Mucosa of rectum (tissue), 2 donors: ENCODE measurements around the gene CDH13.
"Not testable (repeated sequence)": the region's sequence is repeated elsewhere in the genome, so short reads cannot be mapped to it uniquely, and the experiment has no call there.

Experiments used
- H3K27ac ChIP-seq, 2 donors: one replicate each; pipeline ENCODE4 v1.7.0; 2013; ENCODE audit warnings: inconsistent platforms in 2 of 2, low read depth in 2 of 2, low read length in 2 of 2
- H3K27me3 ChIP-seq, 2 donors: one replicate each; pipeline ENCODE4 v1.7.0; 2013; ENCODE audit warnings: low read length in 2 of 2; ENCODE audit not compliant: control insufficient read depth in 2 of 2, insufficient read depth in 2 of 2
- H3K36me3 ChIP-seq, 2 donors: one replicate each; pipeline ENCODE4 v1.7.0; 2013; ENCODE audit warnings: low read length in 2 of 2; ENCODE audit not compliant: control insufficient read depth in 2 of 2, insufficient read depth in 2 of 2
- H3K4me1 ChIP-seq, 2 donors: one replicate each; pipeline ENCODE4 v1.7.0; 2013; ENCODE audit warnings: low read length in 2 of 2, mild to moderate bottlenecking in 1 of 2; ENCODE audit not compliant: control insufficient read depth in 2 of 2, insufficient read depth in 2 of 2
- H3K4me3 ChIP-seq, 2 donors: one replicate each; pipeline ENCODE4 v1.7.0; 2013; ENCODE audit warnings: low read length in 2 of 2
- H3K9ac ChIP-seq, 2 donors: one replicate each; pipeline ENCODE4 v1.7.0; 2013; ENCODE audit warnings: low read length in 2 of 2, low read depth in 1 of 2, mild to moderate bottlenecking in 1 of 2
- H3K9me3 ChIP-seq, 2 donors: one replicate each; pipeline ENCODE4 v1.7.0; 2013; ENCODE audit warnings: low read length in 2 of 2; ENCODE audit not compliant: control insufficient read depth in 2 of 2
- donor health status: healthy.
- donor health status: Normal muscosa, but diverticular disease.

The CDH13 gene

GRCh38 chr16:82915139-82915824 lies 288.5 kb downstream of the CDH13 start:
- Histone ChIP-seq H3K9me3 (no peaks in the 10 kb centered on the region), H3K36me3 (no peaks in the 10 kb centered on the region), H3K27ac (no peak overlapping the region), H3K27me3 (no peaks in the 10 kb centered on the region), H3K4me3 (no peak overlapping the region), H3K9ac (no peak overlapping the region), H3K4me1 (no peaks in the 10 kb centered on the region)

- H3K36me3 ChIP-seq, result no peaks in the 10 kb centered on the region
- H3K9me3 ChIP-seq, result no peaks in the 10 kb centered on the region
- H3K27ac ChIP-seq, result no peak overlapping the region
- H3K4me1 ChIP-seq, result no peaks in the 10 kb centered on the region
- no peak overlapping the region for H3K9ac ChIP-seq
- H3K27me3 ChIP-seq, result no peaks in the 10 kb centered on the region
- no peak overlapping the region for H3K4me3 ChIP-seq
Observed at GRCh38 chr16:82917886-82918595, 291.3 kb downstream of the CDH13 start.

- H3K4me3 ChIP-seq, result no peak overlapping the region
- H3K27me3 ChIP-seq, result no peaks in the 10 kb centered on the region
- no peaks in the 10 kb centered on the region for H3K4me1 ChIP-seq
- H3K27ac ChIP-seq, result no peak overlapping the region
- H3K9ac ChIP-seq, result no peak overlapping the region
- H3K9me3 ChIP-seq, result no peaks in the 10 kb centered on the region
- H3K36me3 ChIP-seq, result no peaks in the 10 kb centered on the region
Observed at GRCh38 chr16:82924075-82924854, 297.5 kb downstream of the CDH13 start.

- no peaks in the 10 kb centered on the region for H3K36me3 ChIP-seq
- no peak overlapping the region for H3K4me3 ChIP-seq
- H3K27me3 ChIP-seq, result no peaks in the 10 kb centered on the region
- no peak overlapping the region for H3K9ac ChIP-seq
- no peaks in the 10 kb centered on the region for H3K4me1 ChIP-seq
- no peaks in the 10 kb centered on the region for H3K9me3 ChIP-seq
- H3K27ac ChIP-seq, result no peak overlapping the region
Observed at GRCh38 chr16:82926500-82926899, 299.7 kb downstream of the CDH13 start.

- not testable (repeated sequence) for H3K27me3 ChIP-seq, H3K9ac ChIP-seq, H3K36me3 ChIP-seq, H3K4me3 ChIP-seq, H3K9me3 ChIP-seq, H3K4me1 ChIP-seq, H3K27ac ChIP-seq
Observed at GRCh38 chr16:82933933-82934332, 307.2 kb downstream of the CDH13 start.

GRCh38 chr16:82935766-82936165 lies 309.0 kb downstream of the CDH13 start:
- Histone ChIP-seq H3K4me1 (no peaks in the 10 kb centered on the region), H3K9me3 (peaks cover 0 to 2% of the 10 kb centered on the region in 2 donors), H3K27me3 (no peaks in the 10 kb centered on the region), H3K27ac (no peak overlapping the region), H3K4me3 (no peak overlapping the region), H3K9ac (no peak overlapping the region), H3K36me3 (no peaks in the 10 kb centered on the region)

GRCh38 chr16:82936941-82937551 lies 310.3 kb downstream of the CDH13 start:
- no peak overlapping the region for H3K4me3 ChIP-seq
- H3K4me1 ChIP-seq, result no peaks in the 10 kb centered on the region
- H3K27me3 ChIP-seq, result no peaks in the 10 kb centered on the region
- no peaks in the 10 kb centered on the region for H3K36me3 ChIP-seq
- H3K9ac ChIP-seq, result no peak overlapping the region
- no peak overlapping the region for H3K27ac ChIP-seq
- peaks cover 0 to 2% of the 10 kb centered on the region in 2 donors for H3K9me3 ChIP-seq

- Histone ChIP-seq H3K9me3 (peaks cover 0 to 2% of the 10 kb centered on the region in 2 donors), H3K27ac (no peak overlapping the region), H3K36me3 (no peaks in the 10 kb centered on the region), H3K9ac (no peak overlapping the region), H3K4me3 (no peak overlapping the region), H3K27me3 (no peaks in the 10 kb centered on the region), H3K4me1 (no peaks in the 10 kb centered on the region)
Observed at GRCh38 chr16:82937926-82938520, 311.3 kb downstream of the CDH13 start.

GRCh38 chr16:82943371-82943770 lies 316.6 kb downstream of the CDH13 start:
- Histone ChIP-seq H3K9ac (no peak overlapping the region), H3K27me3 (no peaks in the 10 kb centered on the region), H3K4me3 (no peak overlapping the region), H3K9me3 (no peaks in the 10 kb centered on the region), H3K27ac (no peak overlapping the region), H3K36me3 (no peaks in the 10 kb centered on the region), H3K4me1 (no peaks in the 10 kb centered on the region)
